Activated naive CD8-positive, alpha-beta T cell (primary cell): ENCODE measurements around the gene POLD4.
A peak's percentile ranks its signal among the peaks of the same experiment; 100 is the strongest.
"Not testable (repeated sequence)": the region's sequence is repeated elsewhere in the genome, so short reads cannot be mapped to it uniquely, and the experiment has no call there.

Source experiments
- H3K27ac Mint-ChIP-seq: one replicate; pipeline ENCODE4 v1.8.0; 2021; ENCODE audit warnings: mixed read lengths
- H3K27me3 Mint-ChIP-seq: one replicate; pipeline ENCODE4 v1.8.0; 2021; ENCODE audit warnings: mixed read lengths
- H3K36me3 Mint-ChIP-seq: one replicate; pipeline ENCODE4 v1.8.0; 2021; ENCODE audit warnings: mixed read lengths
- H3K4me1 Mint-ChIP-seq: one replicate; pipeline ENCODE4 v1.8.0; 2021; ENCODE audit warnings: low read depth, mixed read lengths
- H3K4me3 Mint-ChIP-seq: one replicate; pipeline ENCODE4 v1.8.0; 2021; ENCODE audit warnings: mild to moderate bottlenecking, mixed read lengths
- H3K9me3 Mint-ChIP-seq: one replicate; pipeline ENCODE4 v1.8.0; 2021; ENCODE audit warnings: low read depth, mixed read lengths

The POLD4 gene

DNA sequence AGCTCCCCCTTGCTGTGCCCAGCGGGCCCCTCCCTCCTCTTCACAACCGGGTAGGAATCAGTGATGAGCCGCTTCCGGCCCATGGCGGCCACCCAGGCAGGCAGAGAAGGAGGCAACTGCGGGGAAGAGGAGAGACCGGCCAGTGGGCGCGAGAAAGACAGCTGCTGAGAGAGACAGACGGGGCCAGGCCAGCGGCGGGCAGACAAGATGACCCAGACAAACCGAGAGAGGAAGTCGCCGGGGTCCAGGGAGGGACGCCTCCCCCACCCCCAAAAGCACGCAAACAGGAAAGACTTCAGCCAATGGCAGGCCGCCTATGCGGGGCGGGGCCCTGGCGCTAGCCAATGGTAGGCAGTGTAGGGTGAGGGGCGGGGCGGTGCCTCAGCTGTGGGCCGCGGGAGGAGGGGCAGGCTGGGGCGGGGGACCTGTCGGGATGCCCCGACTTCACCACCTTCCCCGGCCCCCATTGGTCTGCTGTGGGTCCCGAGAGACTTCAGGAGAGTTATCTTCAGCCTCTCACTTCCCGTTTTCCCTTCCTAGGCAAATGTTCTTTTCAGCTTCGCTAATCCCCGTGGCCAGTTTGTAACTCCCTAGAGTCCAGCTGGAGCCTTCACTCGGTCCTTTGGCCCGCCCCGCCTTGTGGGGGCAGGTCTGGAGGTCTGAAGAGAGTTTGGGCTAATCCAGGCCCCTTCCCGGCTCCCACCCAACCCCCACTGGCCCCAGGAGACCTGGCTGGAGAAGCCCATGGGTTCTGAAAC lies at the start of gene POLD4:
POLD4 (minus strand) TSS at position 230 of the 758 bp plus-strand sequence; CDS start at position 83, 147 bp downstream.
- Mint-ChIP-seq H3K27me3 (no peaks in the 10 kb centered on the region), H3K9me3 (no peaks in the 10 kb centered on the region), H3K27ac (peak within 1 kb of the TSS; percentile 99), H3K36me3 (no peaks in the 10 kb centered on the region), H3K4me3 (peak within 1 kb of the TSS; percentile 99), H3K4me1 (peaks cover 54% of the 10 kb centered on the region)

DNA sequence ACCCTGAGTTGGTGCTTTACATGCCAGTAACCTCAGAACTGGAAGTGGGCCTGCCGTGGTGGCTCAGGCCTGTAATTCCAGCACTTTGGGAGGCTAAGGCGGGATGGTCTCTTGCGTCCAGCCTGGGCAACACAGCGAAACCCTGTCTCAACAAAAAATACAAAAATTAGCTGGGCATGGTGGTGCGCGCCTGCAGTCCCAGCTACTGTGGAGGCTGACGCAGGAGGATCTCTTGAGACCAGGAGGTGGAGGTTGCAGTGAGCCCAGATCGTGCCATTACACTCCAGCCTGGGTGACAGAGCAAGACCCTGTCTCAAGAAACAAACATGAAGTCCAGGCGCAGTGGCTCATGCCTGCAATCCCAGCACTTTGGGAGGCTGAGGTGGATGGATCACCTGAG lies 49.7 kb upstream of the POLD4 start:
- Mint-ChIP-seq H3K4me1 (peaks cover 63% of the 10 kb centered on the region), H3K4me3 (peak overlapping the region; percentile 95), H3K27ac (peak overlapping the region; percentile 94)
- not testable (repeated sequence) for H3K27me3 Mint-ChIP-seq, H3K9me3 Mint-ChIP-seq, H3K36me3 Mint-ChIP-seq

DNA sequence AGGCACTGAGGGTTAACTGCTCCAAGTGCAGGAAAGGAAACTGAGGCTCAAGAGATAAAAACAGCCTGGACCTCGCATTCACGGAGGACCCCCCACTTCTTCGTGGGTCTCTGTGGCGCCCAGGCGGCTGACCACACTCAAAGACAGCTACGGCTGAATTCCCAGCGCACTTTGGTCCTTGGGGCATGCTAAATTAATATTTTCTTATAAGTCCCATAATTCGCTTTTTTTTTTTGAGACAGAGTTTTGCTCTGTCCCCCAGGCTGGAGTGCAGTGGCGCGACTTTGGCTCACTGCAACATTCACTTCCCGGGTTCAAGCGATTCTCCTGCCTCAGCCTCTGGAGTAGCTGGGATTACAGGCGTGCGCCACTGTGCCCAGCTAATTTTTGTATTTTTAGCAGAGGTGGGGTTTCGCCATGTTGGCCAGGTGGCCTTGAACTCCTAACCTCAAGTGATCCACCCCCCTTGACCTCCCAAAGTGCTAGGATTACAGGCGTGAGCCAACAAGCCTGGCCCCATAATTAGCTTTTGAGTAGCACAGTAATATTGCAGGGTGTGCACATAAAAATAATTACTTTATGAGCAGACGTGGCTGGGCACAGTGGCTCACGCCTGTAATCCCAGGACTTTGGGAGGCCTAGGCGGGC lies 49.0 kb upstream of the POLD4 start:
- H3K27ac Mint-ChIP-seq = peak overlapping the region; percentile 94
- not testable (repeated sequence) for H3K27me3 Mint-ChIP-seq, H3K9me3 Mint-ChIP-seq, H3K36me3 Mint-ChIP-seq
- H3K4me1 Mint-ChIP-seq = peaks cover 61% of the 10 kb centered on the region
- peak overlapping the region; percentile 95 for H3K4me3 Mint-ChIP-seq

DNA sequence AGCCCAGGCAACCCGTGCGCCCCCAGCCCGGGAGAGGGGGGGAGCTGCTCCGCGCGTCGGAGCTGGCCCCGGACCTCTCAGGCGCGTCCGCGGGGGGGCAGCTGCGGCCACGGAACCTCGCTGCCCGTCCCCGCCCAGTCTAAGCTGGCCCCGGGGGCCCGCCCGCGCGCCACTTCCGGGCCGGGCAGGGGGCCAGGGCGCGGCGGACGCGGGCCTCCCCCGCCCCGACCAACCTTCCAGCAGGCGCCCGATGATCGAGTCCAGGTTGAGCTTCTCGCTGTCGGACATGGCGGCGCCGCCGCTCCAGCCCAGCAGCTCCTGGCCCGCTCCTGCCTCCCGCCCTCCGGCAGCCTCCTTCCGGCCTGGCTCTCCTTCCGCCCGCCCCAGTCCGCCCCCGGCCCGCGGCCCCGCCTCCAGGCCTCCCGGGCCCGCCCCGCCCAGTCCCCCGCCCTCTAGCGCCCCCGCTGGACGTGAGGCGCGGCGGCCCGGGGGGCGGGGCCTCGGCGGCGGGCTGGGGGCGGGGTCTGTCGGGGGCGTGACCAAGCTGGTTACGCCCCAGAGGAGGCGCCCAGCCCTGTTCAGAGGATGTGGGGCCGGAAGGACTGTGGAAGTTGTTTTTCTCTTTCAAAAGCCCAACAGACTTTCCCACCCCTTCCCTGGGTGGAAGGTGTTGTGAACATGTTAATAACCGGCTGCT lies 48.3 kb upstream of the POLD4 start, which contains the start of gene PPP1CA:
PPP1CA (minus strand) TSS at position 364 of the 697 bp plus-strand sequence; CDS start at position 288, 76 bp downstream.
- Mint-ChIP-seq H3K27me3 (no peaks in the 10 kb centered on the region), H3K27ac (peak within 1 kb of the TSS; percentile 94), H3K4me1 (peaks cover 60% of the 10 kb centered on the region), H3K4me3 (peak within 1 kb of the TSS; percentile 95), H3K36me3 (no peaks in the 10 kb centered on the region), H3K9me3 (no peaks in the 10 kb centered on the region)

DNA sequence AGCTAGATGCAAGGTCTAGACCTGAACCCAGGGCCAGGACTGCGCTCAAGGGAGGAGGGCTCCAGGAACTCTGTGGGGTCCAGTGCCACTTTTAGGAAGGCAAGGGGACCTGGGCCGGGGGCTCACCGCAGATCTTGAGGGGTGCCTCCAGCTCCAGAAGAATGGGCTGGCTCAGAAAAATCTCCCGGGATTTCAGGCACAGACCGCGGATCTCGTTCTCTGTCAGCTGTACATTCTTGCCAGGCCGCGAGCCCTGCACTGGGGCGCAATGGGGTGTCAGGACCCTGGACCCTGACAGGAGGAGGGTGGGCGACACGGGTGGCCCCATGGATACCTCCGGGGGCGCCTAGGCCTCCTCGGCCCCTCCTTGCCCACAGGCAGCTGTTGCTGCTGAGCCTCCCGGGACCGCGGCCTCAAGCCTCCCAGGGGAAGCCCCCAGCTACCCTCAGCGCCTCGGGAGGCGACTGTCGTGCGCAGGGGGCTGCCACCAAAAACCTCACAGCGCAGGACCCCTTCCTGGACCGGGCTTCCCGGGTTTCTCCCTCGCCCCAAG lies 47.7 kb upstream of the POLD4 start:
- H3K4me1 Mint-ChIP-seq = peaks cover 56% of the 10 kb centered on the region
- no peaks in the 10 kb centered on the region for H3K27me3 Mint-ChIP-seq
- peak overlapping the region; percentile 86 for H3K27ac Mint-ChIP-seq
- no peaks in the 10 kb centered on the region for H3K9me3 Mint-ChIP-seq
- peak overlapping the region; percentile 89 for H3K4me3 Mint-ChIP-seq
- H3K36me3 Mint-ChIP-seq = no peaks in the 10 kb centered on the region

DNA sequence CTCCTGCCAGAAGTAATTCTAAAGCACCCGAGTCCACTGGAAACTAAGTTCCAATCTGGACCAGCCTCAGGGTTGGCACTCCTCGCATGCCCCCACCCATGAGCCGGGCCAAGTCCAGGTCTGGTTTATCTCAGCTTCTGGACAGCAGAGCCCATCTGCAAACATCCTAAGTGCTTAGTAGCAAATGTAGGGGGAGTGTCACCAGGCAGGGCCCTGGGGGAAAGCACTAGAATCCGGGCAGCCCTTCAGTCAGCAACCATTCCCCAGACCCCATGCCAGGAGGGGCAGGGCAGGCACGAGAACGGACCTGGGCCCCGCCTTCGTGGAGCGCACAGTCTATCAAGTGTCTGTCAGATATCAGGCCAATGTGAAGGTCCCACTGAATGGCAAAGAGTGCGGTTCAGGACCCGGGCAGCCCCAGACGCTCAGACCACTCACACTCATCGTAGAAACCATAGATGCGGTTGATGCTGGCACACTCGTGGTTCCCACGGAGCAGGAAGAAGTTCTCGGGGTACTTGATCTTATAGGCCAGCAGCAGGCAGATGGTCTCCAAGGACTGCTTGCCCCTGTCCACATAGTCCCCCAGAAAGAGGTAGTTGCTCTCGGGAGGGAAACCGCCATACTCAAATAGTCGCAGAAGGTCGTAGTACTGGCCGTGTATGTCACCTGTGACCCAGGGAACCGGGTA lies 47.0 kb upstream of the POLD4 start:
- Mint-ChIP-seq H3K9me3 (no peaks in the 10 kb centered on the region), H3K36me3 (no peaks in the 10 kb centered on the region), H3K4me1 (peaks cover 52% of the 10 kb centered on the region), H3K27me3 (no peaks in the 10 kb centered on the region), H3K27ac (peak overlapping the region; percentile 86), H3K4me3 (peak overlapping the region; percentile 89)

DNA sequence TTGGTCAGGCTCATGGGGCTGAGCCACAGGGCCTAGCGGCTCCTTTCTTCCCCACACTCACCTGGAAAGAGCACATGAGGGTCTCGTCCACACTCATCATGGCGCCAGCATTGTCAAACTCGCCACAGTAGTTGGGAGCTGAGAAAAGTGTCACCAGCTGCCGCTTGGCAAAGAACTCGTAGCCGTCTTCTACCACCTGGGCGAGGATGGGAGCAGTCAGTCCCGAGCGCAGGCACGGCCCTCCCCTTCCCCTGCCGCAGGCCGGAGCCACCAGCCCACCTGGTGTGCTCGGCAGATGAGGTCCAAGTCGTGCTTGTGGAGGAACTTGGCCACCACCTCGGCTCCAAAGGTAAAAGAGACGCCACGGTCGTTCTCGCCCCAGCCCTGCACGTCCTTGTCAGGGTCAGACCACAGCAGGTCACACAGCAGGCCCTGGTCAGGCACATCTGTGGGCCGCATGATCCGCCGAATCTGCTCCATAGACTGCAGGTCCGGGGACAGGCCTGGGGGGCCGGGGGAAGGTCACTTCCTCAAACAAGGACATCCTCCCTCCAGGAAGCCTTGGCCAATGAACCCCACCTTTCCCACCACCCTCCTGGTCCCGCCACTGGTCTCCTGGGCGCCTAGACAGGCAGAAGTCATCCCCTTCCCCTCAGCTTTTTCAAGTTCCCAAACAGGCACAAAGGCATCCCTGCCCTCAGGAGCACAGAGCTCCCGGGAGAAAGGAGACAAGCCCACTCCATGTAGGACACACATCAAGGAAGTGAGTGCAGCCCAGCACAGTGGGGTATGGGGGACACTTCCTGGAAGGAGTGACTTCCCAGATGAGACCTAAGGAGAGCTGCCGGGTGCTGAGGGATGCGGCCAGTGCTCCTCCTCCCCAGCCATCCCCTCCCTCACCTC lies 45.6 kb upstream of the POLD4 start:
- no peaks in the 10 kb centered on the region for H3K27me3 Mint-ChIP-seq
- no peaks in the 10 kb centered on the region for H3K9me3 Mint-ChIP-seq
- H3K4me3 Mint-ChIP-seq = peak overlapping the region; percentile 46
- H3K27ac Mint-ChIP-seq = no peak overlapping the region
- H3K4me1 Mint-ChIP-seq = peaks cover 46% of the 10 kb centered on the region
- no peaks in the 10 kb centered on the region for H3K36me3 Mint-ChIP-seq

DNA sequence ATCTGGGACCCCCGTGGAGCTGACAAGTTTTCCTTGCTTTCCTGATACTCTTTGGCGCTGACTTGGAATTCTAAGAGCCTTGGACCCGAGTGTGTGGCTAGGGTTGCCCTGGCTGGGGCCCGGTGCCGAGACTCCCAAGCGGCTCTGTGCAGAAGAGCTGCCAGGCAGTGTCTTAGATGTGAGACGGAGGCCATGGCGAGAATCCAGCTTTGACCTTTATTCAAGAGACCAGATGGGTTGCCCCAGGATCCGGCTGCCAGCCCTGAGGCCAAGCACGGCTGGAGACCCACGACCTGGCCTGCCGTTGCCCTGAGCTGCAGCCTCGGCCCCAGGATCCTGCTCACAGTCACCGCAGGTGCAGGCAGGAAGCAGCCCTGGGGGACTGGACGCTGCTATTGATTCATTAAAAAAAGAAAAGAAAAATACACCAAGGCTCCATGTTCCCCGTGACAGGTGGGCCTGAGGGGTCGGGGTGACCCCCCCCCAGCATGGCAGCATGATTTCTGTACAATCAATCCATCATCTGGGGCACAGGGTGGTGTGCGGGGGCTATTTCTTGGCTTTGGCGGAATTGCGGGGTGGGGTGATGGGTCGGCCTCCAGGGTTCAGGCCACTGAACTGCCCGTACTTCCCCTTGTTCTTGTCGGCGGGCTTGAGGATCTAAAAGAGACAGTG lies 44.8 kb upstream of the POLD4 start:
- Mint-ChIP-seq H3K27ac (peak overlapping the region; percentile 61), H3K4me1 (peaks cover 46% of the 10 kb centered on the region), H3K9me3 (no peaks in the 10 kb centered on the region), H3K36me3 (no peaks in the 10 kb centered on the region), H3K27me3 (no peaks in the 10 kb centered on the region), H3K4me3 (peak overlapping the region; percentile 49)

DNA sequence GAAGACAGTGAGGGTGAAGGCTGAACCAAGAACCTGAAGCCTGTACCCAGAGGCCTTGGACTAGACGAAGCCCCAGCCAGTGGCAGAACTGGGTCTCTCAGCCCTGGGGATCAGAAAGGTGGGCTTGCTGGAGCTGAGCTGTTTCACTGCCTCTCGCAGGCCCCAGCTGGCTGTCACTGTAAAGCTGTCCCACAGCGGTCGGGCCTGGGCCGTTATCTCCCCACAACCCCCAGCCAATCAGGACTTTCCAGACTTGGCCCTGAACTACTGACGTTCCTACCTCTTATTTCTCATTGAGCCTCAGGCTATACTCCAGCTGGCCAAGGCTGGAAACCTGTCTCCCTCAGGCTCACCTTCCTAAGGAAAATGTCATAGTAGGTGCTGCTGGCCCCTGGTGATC lies 44.2 kb upstream of the POLD4 start:
- Mint-ChIP-seq H3K4me1 (peaks cover 46% of the 10 kb centered on the region), H3K36me3 (no peaks in the 10 kb centered on the region), H3K27me3 (no peaks in the 10 kb centered on the region), H3K27ac (peak overlapping the region; percentile 61), H3K4me3 (peak overlapping the region; percentile 49), H3K9me3 (no peaks in the 10 kb centered on the region)

DNA sequence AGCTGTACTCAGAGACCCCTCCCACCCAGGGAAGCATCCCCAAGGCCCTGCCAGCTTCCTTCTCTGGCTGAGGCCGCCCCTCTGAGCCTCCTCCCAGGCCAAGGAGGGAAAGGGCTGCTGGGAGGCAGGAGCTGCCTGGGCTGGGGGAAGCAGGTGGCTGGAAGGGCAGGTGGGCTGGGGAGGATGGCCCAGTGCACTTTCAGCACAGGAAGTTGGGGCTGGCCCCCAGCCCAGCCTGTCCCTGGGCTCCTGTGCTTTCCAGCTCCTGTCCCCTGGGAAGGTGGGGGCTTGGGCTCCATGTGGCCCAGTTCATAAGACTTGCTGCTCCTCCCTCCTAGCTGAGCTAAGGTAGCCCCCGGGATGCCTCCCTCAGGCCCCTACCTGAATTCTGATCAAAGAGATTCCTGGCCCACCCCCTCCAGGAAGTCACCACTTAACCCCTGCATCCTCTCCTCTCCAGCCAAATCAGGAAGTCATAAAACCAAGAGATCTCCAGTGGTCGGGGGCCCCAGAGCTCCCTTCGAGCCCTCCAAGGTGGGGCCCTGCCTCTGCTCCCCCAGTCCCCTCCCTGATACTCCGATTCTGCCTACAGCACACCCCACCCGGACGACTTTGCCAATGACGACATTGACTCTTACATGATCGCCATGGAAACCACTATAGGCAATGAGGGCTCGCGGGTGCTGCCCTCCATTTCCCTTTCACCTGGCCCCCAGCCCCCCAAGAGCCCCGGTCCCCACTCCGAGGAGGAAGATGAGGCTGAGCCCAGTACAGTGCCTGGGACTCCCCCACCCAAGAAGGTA lies 43.4 kb upstream of the POLD4 start:
- Mint-ChIP-seq H3K27ac (peak overlapping the region; percentile 87), H3K4me3 (peak overlapping the region; percentile 40), H3K4me1 (peaks cover 46% of the 10 kb centered on the region), H3K27me3 (no peaks in the 10 kb centered on the region), H3K36me3 (no peaks in the 10 kb centered on the region), H3K9me3 (no peaks in the 10 kb centered on the region)

DNA sequence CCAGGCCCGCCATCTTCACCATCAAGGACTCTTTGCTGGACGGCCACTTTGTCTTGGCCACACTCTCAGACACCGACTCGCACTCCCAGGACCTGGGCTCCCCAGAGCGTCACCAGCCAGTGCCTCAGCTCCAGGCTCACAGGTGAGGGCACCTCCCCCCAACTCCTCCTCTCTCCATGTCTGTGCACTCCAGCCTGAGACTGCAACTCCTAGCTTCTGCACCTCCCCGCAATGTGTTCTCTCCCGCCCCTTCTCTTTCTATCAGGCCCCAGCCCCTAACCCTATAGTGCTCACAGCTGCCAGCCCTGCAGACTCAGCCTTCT lies 42.9 kb upstream of the POLD4 start:
- Mint-ChIP-seq H3K9me3 (no peaks in the 10 kb centered on the region), H3K27me3 (no peaks in the 10 kb centered on the region), H3K4me1 (peaks cover 47% of the 10 kb centered on the region), H3K4me3 (peak overlapping the region; percentile 32), H3K27ac (no peak overlapping the region), H3K36me3 (no peaks in the 10 kb centered on the region)

DNA sequence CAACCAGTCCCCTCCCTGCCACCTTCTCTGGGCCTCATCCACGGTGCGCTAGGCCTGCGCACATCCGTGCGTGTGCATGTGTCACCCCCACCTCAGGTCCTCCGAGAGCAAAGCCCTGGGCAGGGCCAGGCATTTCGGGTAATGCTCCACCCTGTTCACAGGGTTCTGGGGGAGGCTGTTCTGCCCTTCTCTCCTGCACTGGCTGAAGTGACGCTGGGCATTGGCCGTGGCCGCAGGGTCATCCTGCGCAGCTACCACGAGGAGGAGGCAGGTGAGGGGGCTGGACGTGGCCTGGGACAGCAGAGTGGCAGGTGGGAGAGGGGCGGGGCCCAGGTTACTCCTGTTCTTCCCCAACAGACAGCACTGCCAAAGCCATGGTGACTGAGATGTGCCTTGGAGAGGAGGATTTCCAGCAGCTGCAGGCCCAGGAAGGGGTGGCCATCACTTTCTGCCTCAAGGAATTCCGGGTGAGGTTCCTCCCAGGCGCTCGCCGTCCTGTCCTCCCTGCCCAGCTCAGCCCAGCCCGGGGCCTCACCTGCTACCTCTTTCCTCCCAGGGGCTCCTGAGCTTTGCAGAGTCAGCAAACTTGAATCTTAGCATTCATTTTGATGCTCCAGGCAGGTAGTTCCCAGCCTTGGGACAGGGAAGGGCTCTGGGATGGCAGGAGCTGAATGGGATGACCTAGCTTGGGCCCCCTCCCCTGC lies 42.4 kb upstream of the POLD4 start:
- Mint-ChIP-seq H3K9me3 (no peaks in the 10 kb centered on the region), H3K4me3 (no peak overlapping the region), H3K27ac (no peak overlapping the region), H3K36me3 (no peaks in the 10 kb centered on the region), H3K4me1 (peaks cover 51% of the 10 kb centered on the region), H3K27me3 (no peaks in the 10 kb centered on the region)
